Right lobe of liver (tissue), 4 donors: ENCODE measurements around the gene CHD2.

Experiments
- CTCF ChIP-seq, 4 donors: fragments of 200-600 bp in 3 of 4; fragments of 450-650 bp in 1 of 4; IDR thresholded peaks; one replicate each; pipeline versions ENCODE4 v1.5.1 to v1.8.0; 2016 to 2022; ENCODE audit warnings: antibody characterized with exemption in 4 of 4, mild to moderate bottlenecking in 2 of 4
- POLR2A ChIP-seq: fragments of 450-650 bp; IDR thresholded peaks from one replicate; pipeline ENCODE4 v1.6.1; 2017; ENCODE audit warnings: antibody characterized with exemption, mild to moderate bottlenecking
- donor health status: DM: no; HTN: no; CAD: no.
- donor health status: DM: no; HTN: no; CAD: no.
- donor health status: DM: no; HTN: yes; CAD: no.

DNA sequence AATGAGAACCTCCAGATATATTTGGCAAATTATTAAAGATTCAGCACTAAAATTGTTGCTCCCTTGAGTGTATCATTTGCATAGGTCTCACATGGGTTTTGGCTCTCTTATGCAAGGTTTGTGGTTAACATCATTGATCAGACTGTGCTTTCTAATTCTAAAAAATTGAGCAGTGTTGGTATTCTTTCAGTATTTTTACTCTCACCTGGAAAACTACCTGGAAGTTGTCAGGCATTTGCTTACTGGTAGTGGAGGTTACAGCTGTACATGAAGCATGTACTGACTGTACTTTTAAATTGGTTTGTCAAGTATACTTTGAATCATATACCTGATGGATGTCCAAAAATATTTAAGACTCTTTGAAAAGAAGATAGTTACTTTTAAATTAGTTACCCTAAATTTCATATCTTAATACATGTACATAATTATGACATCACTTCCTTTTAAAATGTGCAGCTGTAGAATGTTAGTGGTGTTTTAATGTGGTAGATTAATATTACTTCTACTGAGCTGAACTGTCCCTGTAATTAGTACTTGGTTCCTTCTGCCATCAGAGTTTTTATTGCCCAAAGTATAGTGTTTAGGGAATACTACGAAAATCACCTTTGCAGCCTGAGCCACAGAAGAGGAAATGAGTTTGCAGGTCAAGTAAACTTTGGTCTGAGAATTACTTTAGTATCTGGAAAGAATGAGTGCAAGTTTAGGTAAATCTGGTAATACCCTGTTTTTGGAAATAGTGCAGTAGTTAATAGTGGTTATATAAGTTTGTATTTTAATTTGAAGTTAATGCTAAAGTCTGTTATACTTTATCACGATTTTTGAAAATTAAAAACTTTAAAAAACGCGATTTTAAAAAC, 2.8 kb downstream of the CHD2 start:
- TF ChIP-seq CTCF (IDR thresholded peaks at IDR 0.05) (no peak), POLR2A (peak; percentile 1)
